ENCODE measurements around the gene KLHL25.

DNA sequence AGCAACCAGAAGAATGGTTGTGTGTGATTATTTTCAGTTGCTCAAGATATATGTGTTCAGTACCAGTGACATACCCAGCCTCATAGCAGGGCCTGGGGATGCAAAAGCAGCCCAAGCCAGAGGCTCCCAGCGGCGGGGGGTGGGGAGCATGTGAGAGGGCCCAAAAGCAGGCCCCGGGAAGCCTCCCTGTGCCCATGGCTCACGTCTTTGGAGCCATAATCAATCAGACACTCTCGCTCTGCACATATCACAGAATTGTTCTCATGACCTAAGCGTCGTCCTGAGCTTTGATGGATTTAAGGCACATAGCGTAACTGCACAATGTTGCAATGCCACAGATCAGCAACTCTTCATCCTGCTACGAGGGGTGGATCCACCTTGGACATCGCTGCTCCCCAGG is 20.8 kb downstream of the KLHL25 start:
- TF ChIP-seq, protein P1, sequence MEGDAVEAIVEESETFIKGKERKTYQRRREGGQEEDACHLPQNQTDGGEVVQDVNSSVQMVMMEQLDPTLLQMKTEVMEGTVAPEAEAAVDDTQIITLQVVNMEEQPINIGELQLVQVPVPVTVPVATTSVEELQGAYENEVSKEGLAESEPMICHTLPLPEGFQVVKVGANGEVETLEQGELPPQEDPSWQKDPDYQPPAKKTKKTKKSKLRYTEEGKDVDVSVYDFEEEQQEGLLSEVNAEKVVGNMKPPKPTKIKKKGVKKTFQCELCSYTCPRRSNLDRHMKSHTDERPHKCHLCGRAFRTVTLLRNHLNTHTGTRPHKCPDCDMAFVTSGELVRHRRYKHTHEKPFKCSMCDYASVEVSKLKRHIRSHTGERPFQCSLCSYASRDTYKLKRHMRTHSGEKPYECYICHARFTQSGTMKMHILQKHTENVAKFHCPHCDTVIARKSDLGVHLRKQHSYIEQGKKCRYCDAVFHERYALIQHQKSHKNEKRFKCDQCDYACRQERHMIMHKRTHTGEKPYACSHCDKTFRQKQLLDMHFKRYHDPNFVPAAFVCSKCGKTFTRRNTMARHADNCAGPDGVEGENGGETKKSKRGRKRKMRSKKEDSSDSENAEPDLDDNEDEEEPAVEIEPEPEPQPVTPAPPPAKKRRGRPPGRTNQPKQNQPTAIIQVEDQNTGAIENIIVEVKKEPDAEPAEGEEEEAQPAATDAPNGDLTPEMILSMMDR (IDR thresholded peaks at IDR 0.05): no peak
- TF ChIP-seq POLR2A (IDR thresholded peaks at IDR 0.05) (no peak), POLR2AphosphoS5 (IDR thresholded peaks at IDR 0.05) (no peak)
